Trophoblast cell (in vitro differentiated cells and primary cell): ENCODE results near the gene DYNC2I2.
"Not testable (repeated sequence)": the region's sequence is repeated elsewhere in the genome, so short reads cannot be mapped to it uniquely, and the experiment has no call there.

Experiments used
- DNase-seq, 2 donors: peaks; one replicate each; pipeline ENCODE4 v3.0.0-alpha.2; 2016
- H2AFZ ChIP-seq: 2 replicates; pipeline ENCODE4 v1.6.1; 2013; ENCODE audit warnings: low read length, moderate library complexity, mild to moderate bottlenecking; ENCODE audit not compliant: insufficient read depth, poor library complexity
- H2AK5ac ChIP-seq: 2 replicates; pipeline ENCODE4 v1.6.1; 2013; ENCODE audit warnings: mild to moderate bottlenecking, low read length
- H2BK120ac ChIP-seq: 2 replicates; pipeline ENCODE4 v1.6.1; 2013; ENCODE audit warnings: low read length, mild to moderate bottlenecking, moderate library complexity; ENCODE audit not compliant: insufficient read depth, poor library complexity
- H2BK12ac ChIP-seq: 2 replicates; pipeline ENCODE4 v1.6.1; 2013; ENCODE audit warnings: mild to moderate bottlenecking, low read length, moderate library complexity
- H2BK5ac ChIP-seq: 2 replicates; pipeline ENCODE4 v1.6.1; 2013; ENCODE audit warnings: low read length, low read depth, moderate library complexity, mild to moderate bottlenecking; ENCODE audit not compliant: poor library complexity
- H3K14ac ChIP-seq: 2 replicates; pipeline ENCODE4 v1.6.1; 2013; ENCODE audit warnings: mild to moderate bottlenecking, low read length
- H3K18ac ChIP-seq: 2 replicates; pipeline ENCODE4 v1.6.1; 2013; ENCODE audit warnings: mild to moderate bottlenecking, low read length
- H3K23ac ChIP-seq: 2 replicates; pipeline ENCODE4 v1.6.1; 2013; ENCODE audit warnings: low read length
- H3K27ac ChIP-seq: 2 replicates; pipeline ENCODE4 v1.5.1; 2013; ENCODE audit warnings: low read depth, mild to moderate bottlenecking, inconsistent platforms, low read length, moderate library complexity
- H3K27me3 ChIP-seq: 2 replicates; pipeline ENCODE4 v1.6.1; 2013; ENCODE audit warnings: inconsistent platforms, mild to moderate bottlenecking, low read length, moderate library complexity; ENCODE audit not compliant: insufficient read depth
- H3K36me3 ChIP-seq, 2 experiments: 1 replicate in 1 of 2; 2 replicates in 1 of 2; pipeline ENCODE4 v1.6.1; 2013; ENCODE audit warnings: low read length in 2 of 2, mild to moderate bottlenecking in 2 of 2, moderate library complexity in 1 of 2; ENCODE audit not compliant: insufficient read depth in 2 of 2, control insufficient read depth in 1 of 2
- H3K4ac ChIP-seq: 2 replicates; pipeline ENCODE4 v1.6.1; 2013; ENCODE audit warnings: low read depth, mild to moderate bottlenecking, low read length, moderate library complexity
- H3K4me1 ChIP-seq, 2 experiments: 1 replicate in 1 of 2; 2 replicates in 1 of 2; pipeline ENCODE4 v1.6.1; 2013; ENCODE audit warnings: low read length in 2 of 2, mild to moderate bottlenecking in 2 of 2, moderate library complexity in 1 of 2; ENCODE audit not compliant: insufficient read depth in 2 of 2, control insufficient read depth in 1 of 2
- H3K4me2 ChIP-seq: 2 replicates; pipeline ENCODE4 v1.6.1; 2013; ENCODE audit warnings: inconsistent platforms, mild to moderate bottlenecking, low read length, moderate library complexity
- H3K4me3 ChIP-seq: 2 replicates; pipeline ENCODE4 v1.5.1; 2013; ENCODE audit warnings: mild to moderate bottlenecking, low read depth, low read length, inconsistent platforms
- H3K79me1 ChIP-seq: one replicate; pipeline ENCODE4 v1.6.1; 2013; ENCODE audit warnings: low read length
- H3K79me2 ChIP-seq: 2 replicates; pipeline ENCODE4 v1.6.1; 2013; ENCODE audit warnings: low read length, mild to moderate bottlenecking; ENCODE audit not compliant: control insufficient read depth, insufficient read depth, poor library complexity
- H3K9ac ChIP-seq: 2 replicates; pipeline ENCODE4 v1.6.1; 2013; ENCODE audit warnings: mild to moderate bottlenecking, low read length
- H3K9me3 ChIP-seq: 2 replicates; pipeline ENCODE4 v1.6.1; 2013; ENCODE audit warnings: low read depth, mild to moderate bottlenecking, control low read depth, inconsistent platforms, low read length; ENCODE audit not compliant: insufficient read depth
- H4K12ac ChIP-seq: 2 replicates; pipeline ENCODE4 v1.6.1; 2013; ENCODE audit warnings: low read depth, mild to moderate bottlenecking, low read length, moderate library complexity
- H4K8ac ChIP-seq: 2 replicates; pipeline ENCODE4 v1.6.1; 2013; ENCODE audit warnings: low read depth, mild to moderate bottlenecking, low read length, moderate library complexity
- H4K91ac ChIP-seq: one replicate; pipeline ENCODE4 v1.6.1; 2013; ENCODE audit warnings: low read depth, mild to moderate bottlenecking, low read length, moderate library complexity
- WGBS: extraction: QIAGEN DNeasy Blood & Tissue Kit; methylation state at CpG from one replicate; pipeline ENCODE4 v1.1.7; 2013; ENCODE audit warnings: missing lambda C conversion rate; ENCODE audit not compliant: insufficient read length, insufficient coverage; ENCODE audit errors: extremely low coverage; 5-methylcytosine and 5-hydroxymethylcytosine counted together

DYNC2I2 gene

DNA sequence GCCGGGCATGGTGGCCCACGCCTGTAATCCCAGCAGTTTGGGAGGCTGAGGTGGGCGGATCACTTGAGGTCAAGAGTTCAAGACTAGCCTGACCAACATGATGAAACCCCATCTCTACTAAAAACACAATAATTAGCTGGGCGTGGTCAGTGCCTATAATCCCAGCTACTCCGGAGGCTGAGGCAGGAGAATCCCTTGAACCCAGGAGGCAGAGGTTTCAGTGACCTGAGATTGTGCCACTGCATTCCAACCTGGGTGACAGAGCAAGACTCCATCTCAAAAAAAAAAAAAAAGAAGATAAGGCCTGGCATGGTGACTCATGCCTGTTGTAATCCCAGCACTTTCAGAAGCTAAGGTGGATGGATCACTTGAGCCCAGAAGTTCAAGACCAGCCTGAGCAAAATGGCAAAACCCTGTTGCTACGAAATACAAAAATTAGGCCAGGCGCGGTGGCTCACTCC lies 9.9 kb upstream of the DYNC2I2 start:
- not testable (repeated sequence) for H4K8ac ChIP-seq, H3K4me2 ChIP-seq, H3K18ac ChIP-seq, H3K27ac ChIP-seq, H3K14ac ChIP-seq, H2BK12ac ChIP-seq, H3K9me3 ChIP-seq, H3K4me1 ChIP-seq, H3K27me3 ChIP-seq, H2BK120ac ChIP-seq, H4K12ac ChIP-seq, H3K4ac ChIP-seq, H3K9ac ChIP-seq, H3K79me1 ChIP-seq, H2AK5ac ChIP-seq, H2AFZ ChIP-seq, H4K91ac ChIP-seq, H3K36me3 ChIP-seq, H3K23ac ChIP-seq, H3K4me3 ChIP-seq, H3K79me2 ChIP-seq, H2BK5ac ChIP-seq
- DNase-seq, result peak; percentile 62 to 77
- WGBS, result no CpG with 5 or more reads among the region's 8 CpGs

DNA sequence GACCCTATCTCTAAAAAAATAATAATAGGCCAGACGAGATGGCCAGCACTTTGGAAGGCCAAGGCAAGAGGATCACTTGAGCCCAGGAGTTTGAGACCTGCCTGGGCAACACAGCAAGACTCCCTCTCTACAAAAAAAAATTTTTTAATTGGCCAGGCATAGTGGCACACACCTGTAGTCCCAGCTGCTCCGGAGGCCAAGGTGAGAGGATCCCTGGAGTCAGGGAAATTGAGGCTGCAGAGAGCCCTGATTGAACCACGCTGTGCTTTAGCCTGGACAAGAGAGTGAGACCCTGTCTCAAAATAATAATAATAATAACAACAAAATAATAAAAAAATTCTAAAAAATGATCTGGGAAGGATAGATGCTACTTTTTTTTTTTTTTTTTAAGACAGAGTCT lies 1.1 kb upstream of the DYNC2I2 start:
- no peak overlapping the region for H3K23ac ChIP-seq
- H4K8ac ChIP-seq, result no peak overlapping the region
- no peak overlapping the region for H3K18ac ChIP-seq
- H3K27ac ChIP-seq, result no peak overlapping the region
- H4K12ac ChIP-seq, result no peak overlapping the region
- peaks cover 5% of the 10 kb centered on the region for H3K79me2 ChIP-seq
- H3K9me3 ChIP-seq, result peaks cover 2% of the 10 kb centered on the region
- no peaks in the 10 kb centered on the region for H3K27me3 ChIP-seq
- no peak overlapping the region for H2BK5ac ChIP-seq
- no peaks in the 10 kb centered on the region for H3K4me1 ChIP-seq
- no peak overlapping the region for H2BK120ac ChIP-seq
- H3K4me3 ChIP-seq, result no peak overlapping the region
- H2BK12ac ChIP-seq, result peak overlapping the region; percentile 25
- H3K4me2 ChIP-seq, result no peak overlapping the region
- no CpG with 5 or more reads among the region's 3 CpGs for WGBS
- no peak overlapping the region for H3K14ac ChIP-seq
- H2AK5ac ChIP-seq, result no peak overlapping the region
- H2AFZ ChIP-seq, result no peak overlapping the region
- DNase-seq, result no peak
- no peak overlapping the region for H3K9ac ChIP-seq
- H3K79me1 ChIP-seq, result peaks cover 6% of the 10 kb centered on the region
- H3K36me3 ChIP-seq, result no peaks in the 10 kb centered on the region
- no peak overlapping the region for H4K91ac ChIP-seq
- no peak overlapping the region for H3K4ac ChIP-seq

DNA sequence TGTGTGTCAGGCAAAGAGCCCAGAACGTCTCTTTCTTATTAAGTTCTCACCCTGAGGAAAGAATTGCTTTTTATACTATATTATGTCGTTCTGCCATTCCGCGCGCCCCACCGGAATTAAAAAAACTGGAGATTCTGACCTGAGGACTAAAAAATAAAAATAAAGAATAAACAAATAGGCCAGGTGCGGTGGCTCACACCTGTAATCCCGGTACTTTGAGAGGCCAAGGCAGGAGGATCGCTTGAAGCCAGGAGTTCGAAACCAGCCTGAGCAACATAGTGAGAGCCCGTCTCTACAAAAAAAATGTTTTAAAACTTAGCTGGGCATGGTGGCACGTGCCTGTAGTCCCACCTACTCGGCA lies 677 bp upstream of the DYNC2I2 start:
- no peak overlapping the region for H3K14ac ChIP-seq
- H2BK12ac ChIP-seq, result no peak overlapping the region
- H3K9ac ChIP-seq, result no peak overlapping the region
- no peak overlapping the region for H3K4me3 ChIP-seq
- H3K27ac ChIP-seq, result no peak overlapping the region
- peak overlapping the region; percentile 8 for H4K12ac ChIP-seq
- peak overlapping the region; percentile 57 for H4K8ac ChIP-seq
- DNase-seq, result no peak
- no peaks in the 10 kb centered on the region for H3K27me3 ChIP-seq
- H2AK5ac ChIP-seq, result no peak overlapping the region
- no peak overlapping the region for H3K23ac ChIP-seq
- peaks cover 6% of the 10 kb centered on the region for H3K79me1 ChIP-seq
- no peak overlapping the region for H2BK5ac ChIP-seq
- H3K9me3 ChIP-seq, result peaks cover 2% of the 10 kb centered on the region
- H2AFZ ChIP-seq, result no peak overlapping the region
- H3K4me2 ChIP-seq, result no peak overlapping the region
- peaks cover 5% of the 10 kb centered on the region for H3K79me2 ChIP-seq
- no peaks in the 10 kb centered on the region for H3K36me3 ChIP-seq
- no peaks in the 10 kb centered on the region for H3K4me1 ChIP-seq
- no peak overlapping the region for H2BK120ac ChIP-seq
- H4K91ac ChIP-seq, result no peak overlapping the region
- no peak overlapping the region for H3K4ac ChIP-seq
- WGBS, result no CpG with 5 or more reads among the region's 13 CpGs
- no peak overlapping the region for H3K18ac ChIP-seq

DNA sequence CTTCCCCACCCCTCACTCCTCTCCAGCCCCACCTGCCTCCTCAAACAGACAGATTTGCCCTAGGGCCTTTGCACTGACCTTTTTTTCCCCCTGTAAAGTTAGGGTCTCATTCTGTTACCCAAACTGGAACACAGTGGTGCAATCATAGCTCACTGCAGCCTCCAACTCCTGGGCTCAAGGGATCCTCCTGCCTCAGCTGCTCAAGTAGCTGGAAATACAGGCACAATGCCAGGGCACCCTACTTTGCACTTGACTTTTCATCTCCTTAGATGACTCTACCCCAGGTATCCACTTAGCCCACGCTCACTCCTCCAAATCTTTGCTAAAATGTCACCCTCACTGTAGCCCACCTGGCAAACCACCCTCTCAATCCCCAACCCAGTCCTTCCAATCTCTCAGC lies 2.2 kb downstream of the DYNC2I2 start:
- H3K9ac ChIP-seq, result no peak overlapping the region
- H2BK120ac ChIP-seq, result no peak overlapping the region
- H3K36me3 ChIP-seq, result no peaks in the 10 kb centered on the region
- H3K4me1 ChIP-seq, result no peaks in the 10 kb centered on the region
- H4K91ac ChIP-seq, result no peak overlapping the region
- H2AFZ ChIP-seq, result no peak overlapping the region
- DNase-seq, result no peak
- peaks cover 6% of the 10 kb centered on the region for H3K79me1 ChIP-seq
- H3K4me3 ChIP-seq, result no peak overlapping the region
- no peak overlapping the region for H3K18ac ChIP-seq
- no peak overlapping the region for H2BK5ac ChIP-seq
- no peak overlapping the region for H2AK5ac ChIP-seq
- no peaks in the 10 kb centered on the region for H3K9me3 ChIP-seq
- peaks cover 5% of the 10 kb centered on the region for H3K79me2 ChIP-seq
- no peaks in the 10 kb centered on the region for H3K27me3 ChIP-seq
- H3K4me2 ChIP-seq, result no peak overlapping the region
- H2BK12ac ChIP-seq, result no peak overlapping the region
- H3K27ac ChIP-seq, result no peak overlapping the region
- no peak overlapping the region for H4K8ac ChIP-seq
- no peak overlapping the region for H3K14ac ChIP-seq
- no peak overlapping the region for H4K12ac ChIP-seq
- no peak overlapping the region for H3K23ac ChIP-seq
- WGBS, result no CpG with 5 or more reads among the region's 1 CpG
- peak overlapping the region; percentile 54 for H3K4ac ChIP-seq
